OCI-LY3 (cell line): ENCODE results near the gene KIAA0319L.

Source experiments
- CTCF ChIP-seq: fragments of 200-600, 300-600 bp; sonication (generic); IDR thresholded peaks from 2 replicates; pipeline ENCODE4 v1.5.1; 2014; ENCODE audit warnings: antibody characterized with exemption, low read length, low read depth
- EZH2phosphoT487 ChIP-seq: fragments of 200-600 bp; shearing (Covaris generic); IDR thresholded peaks from 2 replicates; pipeline ENCODE4 v1.6.1; 2018; ENCODE audit warnings: antibody characterized with exemption, mixed run types, low read depth

- no peak for TF ChIP-seq CTCF
- TF ChIP-seq EZH2phosphoT487, result no peak
Observed at GRCh38 chr1:35595684-35596083, 38.5 kb upstream of the KIAA0319L start.
